MCF 10A (cell line): ENCODE measurements around the gene MRPS2. TPM values are rescaled to one million over a fixed set of nuclear protein-coding genes. Genes with fewer than 3 reads are reported as not detected.

Experiments
- BruUV-seq: library from RNA; stranded (reverse); fragments of 400-500 nt; replicated peaks from 2 replicates; lab custom pipeline; 2021; lab: Mats Ljungman, UMichigan
- CTCF ChIA-PET: fragments of 300-600 bp; sonication (Branson Sonifier 250); formaldehyde crosslinking; extraction: SDS; loops from one replicate; lab custom pipeline; 2021; ENCODE audit warnings: antibody characterized with exemption, inconsistent platforms; lab: Yijun Ruan, JAX
- POLR2A ChIA-PET: fragments of 300-600, 350-650 bp; sonication (Branson Sonifier 250); formaldehyde crosslinking; extraction: SDS; loops from one replicate; lab custom pipeline; 2020; ENCODE audit warnings: antibody characterized with exemption, inconsistent platforms; lab: Yijun Ruan, JAX
- DNase-seq: peaks from one replicate; pipeline ENCODE4 v3.0.0-alpha.2; 2018; ENCODE audit not compliant: unreplicated experiment
- H3K27ac Mint-ChIP-seq: one replicate; pipeline ENCODE4 v1.8.0; 2022; ENCODE audit warnings: mild to moderate bottlenecking, low read depth, mixed read lengths; ENCODE audit not compliant: unreplicated experiment
- H3K27me3 Mint-ChIP-seq: one replicate; pipeline ENCODE4 v1.8.0; 2022; ENCODE audit warnings: mixed read lengths; ENCODE audit not compliant: insufficient read depth, unreplicated experiment
- H3K36me3 Mint-ChIP-seq: one replicate; pipeline ENCODE4 v1.8.0; 2022; ENCODE audit warnings: mild to moderate bottlenecking, moderate library complexity, mixed read lengths; ENCODE audit not compliant: insufficient read depth, unreplicated experiment
- H3K4me1 Mint-ChIP-seq: one replicate; pipeline ENCODE4 v1.8.0; 2022; ENCODE audit warnings: mixed read lengths; ENCODE audit not compliant: insufficient read depth, unreplicated experiment
- H3K4me3 Mint-ChIP-seq: one replicate; pipeline ENCODE4 v1.8.0; 2022; ENCODE audit warnings: mild to moderate bottlenecking, moderate library complexity, mixed read lengths; ENCODE audit not compliant: unreplicated experiment
- H3K9me3 Mint-ChIP-seq: one replicate; pipeline ENCODE4 v1.8.0; 2022; ENCODE audit warnings: mixed read lengths; ENCODE audit not compliant: unreplicated experiment
- intact Hi-C: fragments of 100-400 bp; cut with micrococcal nuclease; formaldehyde crosslinking; loops from 2 replicates; pipeline ENCODE4 v1.14.1; 2022
- total RNA-seq: library from RNA; stranded (reverse); gene quantifications from 2 replicates; pipeline ENCODE4 v1.2.3, GENCODE V29; 2022
- TF ChIP-seq, protein P1 (sequence below): fragments of 200-600 bp; IDR thresholded peaks from one replicate; pipeline ENCODE4 v1.8.0; 2022; ENCODE audit warnings: antibody characterized with exemption, mild to moderate bottlenecking; ENCODE audit not compliant: unreplicated experiment

The MRPS2 gene
- total RNA-seq, 1 experiment from 2014 or later, result 45.8 TPM

DNA sequence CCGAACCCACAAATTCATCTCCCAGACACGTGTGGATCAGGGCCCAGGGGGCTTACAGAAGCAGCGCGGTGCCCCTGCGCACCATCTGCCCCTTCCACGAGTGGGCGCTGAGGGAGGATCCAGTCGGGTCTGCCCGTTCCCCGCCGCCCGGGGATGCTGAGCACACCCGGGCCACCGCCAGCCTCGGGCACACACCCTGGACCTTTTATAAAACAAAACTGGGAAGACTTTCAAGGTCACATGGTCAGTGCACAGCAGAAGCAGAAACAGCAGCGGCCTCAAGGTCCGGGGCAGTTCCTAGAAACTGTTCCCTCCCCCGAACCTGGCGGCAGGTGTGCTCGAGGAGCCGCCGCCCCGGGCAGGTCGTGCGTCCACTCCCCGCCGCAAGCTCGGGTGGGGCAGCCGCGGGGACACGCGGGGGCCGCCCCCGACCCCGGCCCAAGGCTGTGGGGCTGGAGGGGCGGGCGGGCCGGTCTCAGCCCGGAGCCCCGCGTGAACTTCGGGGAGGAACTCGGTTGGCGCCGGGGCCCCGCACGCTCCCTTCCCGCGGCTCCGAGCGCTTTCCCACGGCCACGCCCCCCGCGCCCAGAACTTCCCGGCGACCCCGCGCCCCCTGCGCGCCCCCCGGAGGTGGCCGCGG lies 21.5 kb upstream of the MRPS2 start:
- H3K27ac Mint-ChIP-seq, result no peak overlapping the region
- CTCF ChIA-PET, result no interaction called here
- no peaks in the 10 kb centered on the region for H3K4me1 Mint-ChIP-seq
- intact Hi-C loops, result no loop called here
- TF ChIP-seq, protein P1, sequence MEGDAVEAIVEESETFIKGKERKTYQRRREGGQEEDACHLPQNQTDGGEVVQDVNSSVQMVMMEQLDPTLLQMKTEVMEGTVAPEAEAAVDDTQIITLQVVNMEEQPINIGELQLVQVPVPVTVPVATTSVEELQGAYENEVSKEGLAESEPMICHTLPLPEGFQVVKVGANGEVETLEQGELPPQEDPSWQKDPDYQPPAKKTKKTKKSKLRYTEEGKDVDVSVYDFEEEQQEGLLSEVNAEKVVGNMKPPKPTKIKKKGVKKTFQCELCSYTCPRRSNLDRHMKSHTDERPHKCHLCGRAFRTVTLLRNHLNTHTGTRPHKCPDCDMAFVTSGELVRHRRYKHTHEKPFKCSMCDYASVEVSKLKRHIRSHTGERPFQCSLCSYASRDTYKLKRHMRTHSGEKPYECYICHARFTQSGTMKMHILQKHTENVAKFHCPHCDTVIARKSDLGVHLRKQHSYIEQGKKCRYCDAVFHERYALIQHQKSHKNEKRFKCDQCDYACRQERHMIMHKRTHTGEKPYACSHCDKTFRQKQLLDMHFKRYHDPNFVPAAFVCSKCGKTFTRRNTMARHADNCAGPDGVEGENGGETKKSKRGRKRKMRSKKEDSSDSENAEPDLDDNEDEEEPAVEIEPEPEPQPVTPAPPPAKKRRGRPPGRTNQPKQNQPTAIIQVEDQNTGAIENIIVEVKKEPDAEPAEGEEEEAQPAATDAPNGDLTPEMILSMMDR, result no peak
- H3K36me3 Mint-ChIP-seq, result peaks cover 3% of the 10 kb centered on the region
- BruUV-seq, result no TSS peak
- DNase-seq, result peak; percentile 49
- H3K4me3 Mint-ChIP-seq, result peak overlapping the region; percentile 74
- POLR2A ChIA-PET, result interaction anchor here (0.6 to 1.7 kb wide), 3 partner anchors 16 to 1208 kb away, joined by 3 to 6 read pairs (median 4); partner anchors contain the start of gene AGPAT2
- no peaks in the 10 kb centered on the region for H3K27me3 Mint-ChIP-seq
- no peaks in the 10 kb centered on the region for H3K9me3 Mint-ChIP-seq

DNA sequence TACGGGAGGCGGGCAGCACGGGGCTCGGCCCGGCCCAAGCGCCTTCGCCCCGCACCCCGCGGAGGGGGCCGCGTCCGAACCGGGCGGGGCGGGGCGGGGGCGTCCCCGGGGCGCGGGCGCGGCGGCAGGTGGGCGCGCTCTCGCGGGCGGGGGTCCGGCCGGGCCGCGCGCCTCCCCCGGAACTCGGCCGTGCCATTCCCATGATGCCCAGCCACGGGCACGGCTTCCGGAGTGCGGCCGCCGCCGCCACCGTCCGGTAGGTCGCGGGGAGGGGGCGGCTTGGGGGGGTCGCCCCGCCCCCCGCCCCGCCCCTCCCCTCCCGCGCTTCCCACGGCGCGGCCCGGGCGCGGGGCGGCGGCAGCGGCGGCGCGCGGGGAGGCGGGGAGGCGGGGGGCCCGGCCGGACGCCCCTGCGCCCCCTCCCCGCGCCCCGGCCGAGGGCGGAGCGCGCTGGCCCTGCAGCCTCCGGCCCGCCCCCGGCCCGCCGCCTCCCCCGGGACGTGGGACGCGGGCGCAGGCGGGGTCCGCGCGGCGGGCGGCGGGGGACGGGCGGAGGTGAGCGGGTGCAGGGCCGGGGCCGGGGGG lies 20.9 kb upstream of the MRPS2 start, which contains the start of gene PPP1R26:
Gene PPP1R26 (plus strand): TSS at position 314 of the 584 bp plus-strand sequence. CDS start 4,729 bp downstream, outside the sequence.
- DNase-seq, result no peak
- Mint-ChIP-seq H3K27ac (no peak within 1 kb of the TSS), H3K4me3 (peak within 1 kb of the TSS; percentile 74), H3K27me3 (no peaks in the 10 kb centered on the region), H3K9me3 (no peaks in the 10 kb centered on the region), H3K4me1 (no peaks in the 10 kb centered on the region), H3K36me3 (peaks cover 9% of the 10 kb centered on the region)
- ChIA-PET POLR2A (interaction anchor here (0.6 to 1.7 kb wide), 6 partner anchors 15 to 1169 kb away, joined by 3 to 14 read pairs (median 5); partner anchors contain the start of gene MRPS2), CTCF (no interaction called here)
- intact Hi-C loops, result no loop called here
- TF ChIP-seq, protein P1, result no peak
- no TSS peak for BruUV-seq

DNA sequence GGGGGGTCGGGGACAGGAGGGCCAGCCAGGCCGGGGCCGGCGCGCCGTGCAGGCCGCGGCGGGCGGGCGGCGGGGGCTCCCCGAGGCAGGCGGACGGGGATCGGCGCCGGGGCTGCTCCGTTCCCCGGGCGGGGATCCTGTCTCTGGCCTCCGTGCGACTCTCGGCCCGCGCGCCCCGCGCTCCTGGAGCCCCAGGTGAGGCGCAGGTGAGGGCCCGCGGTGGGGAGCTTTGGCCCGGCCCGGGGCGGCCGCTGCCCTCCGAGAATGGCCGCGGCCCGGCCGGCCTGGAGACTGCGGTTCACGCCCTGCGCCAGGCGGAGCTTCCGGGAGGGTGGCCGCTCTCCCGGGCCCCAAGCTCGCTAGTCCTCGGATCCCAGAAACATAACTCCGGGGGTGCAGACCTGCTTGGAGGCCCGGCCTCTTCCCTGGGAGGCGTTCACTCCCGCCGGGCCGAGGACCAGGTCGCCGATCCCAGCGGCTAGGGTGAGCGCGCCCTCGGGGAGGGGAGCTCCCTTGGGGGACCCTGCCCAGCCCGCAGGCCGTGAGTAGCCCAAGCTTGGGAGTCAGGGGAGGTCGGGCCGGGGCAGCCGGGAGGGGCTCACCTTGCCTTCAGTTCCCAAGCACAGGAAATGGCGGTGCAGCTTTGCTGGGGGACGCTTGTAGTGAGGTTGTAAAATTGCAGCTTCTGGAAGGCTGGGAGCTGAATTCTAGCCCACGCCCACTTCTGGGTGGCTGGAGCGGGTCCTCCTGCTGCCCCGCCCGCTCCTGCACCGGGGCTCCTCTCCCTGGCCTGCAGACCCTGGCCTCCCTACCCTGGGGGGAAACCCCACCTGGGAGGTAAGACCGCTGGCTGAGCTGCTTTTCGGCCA lies 20.2 kb upstream of the MRPS2 start:
- no TSS peak for BruUV-seq
- TF ChIP-seq, protein P1, result no peak
- Mint-ChIP-seq H3K36me3 (peaks cover 17% of the 10 kb centered on the region), H3K4me3 (peak overlapping the region; percentile 68), H3K27me3 (no peaks in the 10 kb centered on the region), H3K4me1 (no peaks in the 10 kb centered on the region), H3K27ac (no peak overlapping the region), H3K9me3 (no peaks in the 10 kb centered on the region)
- CTCF ChIA-PET, result interaction anchor here (0.7 to 0.9 kb wide), 4 partner anchors 17 to 1203 kb away, joined by 3 to 5 read pairs (median 4); a partner anchor contains a TSS
- POLR2A ChIA-PET, result interaction anchor here (0.6 to 1.3 kb wide), 11 partner anchors 8 to 1168 kb away, joined by 3 to 14 read pairs (median 3); partner anchors contain the start of gene MRPS2
- peak; percentile 40 for DNase-seq
- intact Hi-C loops, result no loop called here
